Measurements from ENCODE around the gene TBX4.
A peak's percentile ranks its signal among the peaks of the same experiment; 100 is the strongest.

The TBX4 gene

DNA sequence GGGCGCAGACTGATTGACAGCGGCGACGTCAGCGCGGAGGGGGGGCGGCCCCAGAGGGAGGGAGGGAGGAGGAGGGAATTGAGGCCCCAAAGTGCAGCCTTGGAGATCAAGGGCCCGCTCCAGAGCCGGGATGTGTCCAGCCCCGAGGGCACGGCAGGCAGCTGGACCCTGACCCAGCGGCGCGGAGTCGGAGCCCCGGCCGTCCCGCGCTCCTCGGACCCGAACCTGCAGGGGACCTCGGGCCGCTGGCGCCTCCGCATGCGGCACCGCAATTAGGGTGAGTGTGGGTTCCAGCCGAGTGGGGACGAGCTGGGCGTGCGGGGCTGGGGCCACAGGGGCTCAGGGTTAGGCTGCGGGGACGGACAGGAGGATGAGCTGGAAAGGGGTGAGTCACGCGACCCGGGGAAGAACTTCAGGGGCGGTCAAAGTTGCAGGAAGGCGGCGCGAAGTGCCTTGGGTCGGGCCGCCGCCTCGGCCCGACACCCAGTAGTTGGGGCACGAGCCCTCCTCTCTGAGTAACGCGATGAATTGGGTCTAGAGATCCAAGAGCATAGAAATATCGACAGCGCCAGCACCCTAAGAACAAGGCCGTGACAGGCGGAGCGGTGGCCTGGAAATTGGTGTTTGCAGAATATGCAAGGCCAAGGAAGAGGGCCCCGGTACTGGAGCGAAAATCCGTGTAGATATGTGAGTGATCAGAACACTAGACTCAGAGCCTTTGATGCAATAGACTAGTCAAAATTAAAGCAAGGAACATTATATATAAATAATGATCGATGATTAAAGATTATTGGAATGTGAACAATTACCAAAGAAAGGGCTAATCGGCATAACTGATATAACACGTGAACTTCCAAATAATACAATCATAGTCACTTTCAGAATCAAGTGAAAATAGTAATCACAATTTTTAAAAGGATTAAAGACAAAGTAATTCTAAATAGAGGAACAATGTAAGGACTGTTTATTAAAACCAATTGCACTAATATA lies at the start of gene TBX4:
Gene TBX4 (plus strand): TSS at position 122 of the 990 bp plus-strand sequence. CDS start 4,069 bp downstream, outside the sequence.
- DNase-seq, result no peak

DNA sequence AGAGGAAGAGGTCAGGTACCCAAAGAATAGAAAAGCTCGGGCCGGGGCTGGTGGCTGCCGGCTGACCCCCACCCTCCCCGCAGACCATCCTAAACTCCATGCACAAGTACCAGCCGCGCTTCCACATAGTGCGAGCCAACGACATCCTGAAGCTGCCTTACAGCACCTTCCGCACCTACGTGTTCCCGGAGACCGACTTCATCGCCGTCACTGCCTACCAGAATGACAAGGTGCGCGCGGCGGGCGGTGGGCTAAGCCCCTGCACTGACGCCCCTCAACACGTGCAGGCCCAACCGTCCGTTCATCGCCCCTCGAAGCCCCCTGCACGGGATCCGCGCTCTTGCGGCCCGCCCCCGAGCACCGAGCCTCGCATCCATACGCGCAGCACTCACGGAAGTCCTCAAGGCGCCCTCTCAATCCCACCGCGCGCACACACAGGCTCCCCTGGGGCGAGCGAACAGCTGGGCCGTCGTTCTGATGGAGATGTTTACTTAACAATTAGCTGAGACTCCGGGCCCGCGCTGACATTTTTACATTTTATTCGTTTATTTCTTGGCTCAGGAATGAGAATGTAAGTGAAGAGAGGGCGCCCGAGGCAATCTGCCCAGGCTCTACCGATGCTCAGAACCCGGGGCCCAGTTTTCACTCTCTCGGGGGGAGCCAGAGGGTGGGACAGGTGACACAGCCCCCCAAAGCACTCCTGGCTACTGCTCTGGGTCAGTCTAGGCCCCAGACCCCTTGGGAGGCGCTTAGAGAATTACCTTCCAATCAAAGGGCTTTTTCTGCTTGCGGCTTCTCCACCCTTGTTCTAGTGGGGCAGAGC lies 49.0 kb upstream of the TBX4 start:
- DNase-seq, result peak; percentile 48 to 77 (median 72)

DNA sequence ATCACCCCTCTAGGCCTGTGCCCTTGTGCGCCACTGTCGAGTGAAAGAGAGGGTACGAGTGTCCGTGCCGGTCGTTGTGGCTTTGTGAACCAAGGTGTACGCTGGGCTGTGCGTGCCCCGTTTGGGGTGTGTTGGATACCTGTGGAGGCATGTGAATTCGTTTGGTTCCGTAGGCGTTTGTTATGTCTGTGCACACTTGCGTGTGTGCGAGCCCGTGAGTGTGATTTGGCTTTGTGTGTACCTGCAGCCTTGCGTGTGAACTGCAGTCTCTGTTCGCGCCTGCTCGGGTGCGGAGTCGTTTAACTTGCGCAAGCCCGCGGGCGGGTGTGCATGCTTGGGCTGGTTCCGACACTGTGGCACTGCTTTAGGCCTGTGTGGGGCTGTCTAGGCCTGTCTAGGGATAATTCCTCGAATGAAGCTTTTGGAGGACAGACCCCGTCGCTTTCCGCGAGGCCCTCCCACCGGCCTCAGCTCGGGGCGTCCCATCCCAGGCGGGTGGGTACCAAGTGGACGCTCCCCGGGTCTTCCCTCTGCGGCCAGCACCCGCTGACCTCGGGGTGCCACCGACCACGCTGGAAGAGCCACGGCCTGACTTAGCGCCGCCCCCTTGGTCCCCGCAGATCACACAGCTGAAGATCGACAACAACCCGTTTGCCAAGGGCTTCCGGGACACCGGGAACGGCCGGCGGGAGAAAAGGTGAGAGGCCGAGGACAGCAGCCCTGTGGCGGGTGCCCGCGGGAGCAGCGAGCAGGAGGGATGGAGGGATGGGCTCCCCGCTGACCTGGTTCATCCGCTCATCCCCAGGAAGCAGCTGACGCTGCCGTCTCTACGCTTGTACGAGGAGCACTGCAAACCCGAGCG lies 48.2 kb upstream of the TBX4 start:
- DNase-seq, result no peak

DNA sequence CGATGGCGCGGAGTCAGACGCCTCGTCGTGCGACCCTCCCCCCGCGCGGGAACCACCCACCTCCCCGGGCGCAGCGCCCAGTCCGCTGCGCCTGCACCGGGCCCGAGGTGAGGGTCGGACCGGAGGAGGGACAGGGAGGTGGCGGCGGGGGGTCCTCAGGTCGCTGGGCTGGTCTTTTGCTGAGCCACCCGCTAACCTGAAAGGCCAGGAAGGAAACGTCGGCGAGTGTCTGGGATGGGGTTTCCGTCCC lies 47.6 kb upstream of the TBX4 start:
- no peak for DNase-seq

DNA sequence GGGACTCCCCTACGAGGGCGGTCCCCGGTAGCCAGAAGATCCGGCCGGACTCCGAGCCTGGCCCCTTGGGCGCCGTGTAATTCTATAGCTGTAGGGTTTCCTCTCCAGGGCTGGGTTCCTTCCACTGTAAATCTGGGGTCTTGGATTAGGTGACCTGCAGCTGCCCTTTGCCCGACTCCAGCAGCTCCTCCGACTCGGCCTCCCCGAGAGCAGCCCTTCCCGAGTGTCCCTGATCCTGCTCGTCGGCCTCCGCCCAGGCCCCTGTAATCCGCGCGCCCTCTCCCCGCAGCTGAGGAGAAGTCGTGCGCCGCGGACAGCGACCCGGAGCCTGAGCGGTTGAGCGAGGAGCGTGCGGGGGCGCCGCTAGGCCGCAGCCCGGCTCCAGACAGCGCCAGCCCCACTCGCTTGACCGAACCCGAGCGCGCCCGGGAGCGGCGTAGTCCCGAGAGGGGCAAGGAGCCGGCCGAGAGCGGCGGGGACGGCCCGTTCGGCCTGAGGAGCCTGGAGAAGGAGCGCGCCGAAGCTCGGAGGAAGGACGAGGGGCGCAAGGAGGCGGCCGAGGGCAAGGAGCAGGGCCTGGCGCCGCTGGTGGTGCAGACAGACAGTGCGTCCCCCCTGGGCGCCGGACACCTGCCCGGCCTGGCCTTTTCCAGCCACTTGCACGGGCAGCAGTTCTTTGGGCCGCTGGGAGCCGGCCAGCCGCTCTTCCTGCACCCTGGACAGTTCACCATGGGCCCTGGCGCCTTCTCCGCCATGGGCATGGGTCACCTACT lies 47.1 kb upstream of the TBX4 start:
- no peak for DNase-seq

DNA sequence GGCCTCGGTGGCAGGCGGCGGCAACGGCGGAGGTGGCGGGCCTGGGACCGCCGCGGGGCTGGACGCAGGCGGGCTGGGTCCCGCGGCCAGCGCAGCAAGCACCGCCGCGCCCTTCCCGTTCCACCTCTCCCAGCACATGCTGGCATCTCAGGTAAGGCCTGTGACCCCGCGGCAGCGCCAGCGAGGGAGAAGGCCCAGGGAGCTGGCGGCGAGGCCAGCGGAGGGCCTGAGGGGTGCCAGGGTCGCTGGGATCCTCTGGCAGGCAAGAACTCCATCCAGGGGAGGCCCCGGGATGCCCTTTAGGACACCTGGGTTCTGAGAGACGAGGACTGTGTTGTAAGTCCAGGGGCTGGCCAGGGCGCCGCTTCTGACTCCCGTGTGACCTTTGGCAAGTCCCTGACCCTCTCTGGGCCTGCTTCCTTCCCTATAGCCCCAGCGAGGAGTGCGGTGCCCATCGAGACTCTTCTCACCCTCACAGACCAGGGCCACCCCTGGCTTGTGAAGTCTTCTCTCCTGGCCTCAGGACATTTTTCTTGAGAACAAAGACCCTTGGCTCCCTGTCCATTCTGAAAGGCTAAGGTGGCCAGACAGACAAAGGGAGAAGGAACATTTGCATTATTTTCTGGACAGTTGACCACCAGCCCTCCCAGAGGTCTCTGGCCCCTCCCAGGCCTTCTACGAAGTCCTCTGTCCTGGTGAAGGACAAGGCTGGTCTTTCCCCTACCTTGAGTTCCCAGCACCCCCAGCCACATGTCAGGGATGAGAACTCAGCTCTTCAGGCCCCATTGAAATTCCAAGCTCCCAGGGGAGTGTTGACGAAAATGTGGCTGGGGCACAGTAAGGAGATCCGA lies 46.3 kb upstream of the TBX4 start:
- no peak for DNase-seq

DNA sequence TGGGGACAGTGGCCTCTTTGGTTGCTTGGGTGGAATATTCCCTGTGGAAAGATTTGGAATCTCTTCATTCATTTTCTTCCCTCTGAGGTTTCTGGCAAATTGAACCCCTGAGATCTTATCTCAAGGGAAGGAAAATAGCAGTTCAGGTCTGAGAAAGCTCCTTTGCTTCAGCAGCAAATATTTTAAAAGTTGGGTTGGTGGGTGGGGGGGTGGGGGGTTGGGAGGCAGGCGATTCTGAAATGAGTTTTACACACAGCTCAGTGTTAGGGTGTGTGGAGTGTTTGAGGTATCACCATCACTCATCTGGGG lies 45.7 kb upstream of the TBX4 start:
- DNase-seq, result no peak

DNA sequence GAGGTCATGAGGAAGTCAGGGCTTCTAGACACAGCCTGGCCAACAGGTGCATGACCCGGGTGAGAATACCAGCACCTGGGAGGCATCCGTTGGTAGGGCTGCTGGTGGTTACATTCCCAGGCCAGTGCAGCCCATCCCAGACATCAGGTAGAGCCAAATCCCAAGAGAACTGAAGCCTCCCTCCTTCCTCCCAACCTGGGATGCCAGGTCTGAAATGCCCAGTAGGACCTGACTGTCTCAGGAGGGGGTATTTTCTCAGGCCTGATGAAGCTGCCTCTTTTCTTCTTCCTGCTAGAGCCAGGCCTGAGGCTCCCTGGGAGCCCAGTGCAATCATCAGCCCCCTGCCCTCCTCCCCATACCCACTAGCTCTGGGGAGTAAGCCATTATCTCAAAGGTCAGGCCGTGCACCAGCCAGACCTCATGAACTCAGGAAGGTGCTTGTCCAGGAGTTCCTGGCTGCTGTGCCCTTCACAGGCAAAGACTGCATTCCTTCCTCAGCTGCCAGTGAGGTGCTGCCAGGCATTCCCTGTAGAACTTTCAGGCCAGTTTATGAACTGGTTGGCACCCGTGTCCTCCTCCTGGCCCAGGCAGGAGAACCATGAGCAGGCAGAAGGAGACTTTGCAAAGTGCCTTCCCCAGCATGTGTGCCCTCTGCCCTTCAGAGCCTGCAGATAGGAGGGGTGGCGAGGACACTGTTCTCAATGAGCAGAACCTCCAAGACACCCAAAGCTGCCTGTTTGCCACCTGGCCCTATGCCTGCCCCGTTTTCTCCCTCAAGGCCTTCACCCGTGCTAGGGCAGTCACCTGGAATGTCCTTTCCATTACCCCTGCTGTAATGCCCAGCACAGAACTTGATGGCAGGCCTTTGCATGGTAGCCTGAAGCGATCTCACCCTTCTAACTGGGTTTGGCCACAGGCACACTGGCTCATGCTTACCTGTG lies 45.0 kb upstream of the TBX4 start:
- DNase-seq, result no peak

DNA sequence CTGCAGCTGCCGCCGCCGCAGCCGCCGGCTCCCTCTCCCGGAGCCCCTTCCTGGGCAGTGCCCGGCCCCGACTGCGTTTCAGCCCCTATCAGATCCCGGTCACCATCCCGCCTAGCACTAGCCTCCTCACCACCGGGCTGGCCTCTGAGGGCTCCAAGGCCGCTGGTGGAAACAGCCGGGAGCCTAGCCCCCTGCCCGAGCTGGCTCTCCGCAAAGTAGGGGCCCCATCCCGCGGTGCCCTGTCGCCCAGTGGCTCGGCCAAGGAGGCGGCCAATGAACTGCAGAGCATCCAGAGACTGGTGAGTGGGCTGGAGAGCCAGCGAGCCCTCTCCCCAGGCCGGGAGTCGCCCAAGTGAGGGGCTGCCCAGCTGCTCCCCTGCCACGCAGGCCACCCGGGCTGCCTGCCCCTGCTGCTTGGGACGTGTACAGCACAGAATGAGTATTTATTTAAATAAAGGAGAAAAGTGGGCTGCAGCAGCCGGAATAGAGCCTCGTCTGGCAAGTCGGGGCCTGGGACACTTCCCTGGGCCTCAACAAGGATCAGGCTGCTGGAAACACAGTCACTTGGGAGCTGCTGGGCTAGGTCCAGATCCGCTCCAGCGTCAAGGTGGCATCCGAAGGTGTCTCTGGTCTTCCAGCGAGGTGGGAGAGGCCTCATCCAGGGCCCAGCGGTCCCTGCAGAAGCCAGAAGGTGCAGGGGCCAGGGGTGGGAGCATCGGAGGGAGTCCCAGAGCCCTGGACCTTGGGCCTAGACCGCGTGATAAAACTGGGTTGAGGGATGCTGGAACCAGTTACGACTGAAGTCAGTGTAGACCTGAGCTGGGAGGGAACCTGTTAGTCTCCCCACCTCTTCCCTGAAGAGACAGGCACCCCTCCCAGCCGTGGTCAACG lies 43.8 kb upstream of the TBX4 start:
- no peak for DNase-seq

DNA sequence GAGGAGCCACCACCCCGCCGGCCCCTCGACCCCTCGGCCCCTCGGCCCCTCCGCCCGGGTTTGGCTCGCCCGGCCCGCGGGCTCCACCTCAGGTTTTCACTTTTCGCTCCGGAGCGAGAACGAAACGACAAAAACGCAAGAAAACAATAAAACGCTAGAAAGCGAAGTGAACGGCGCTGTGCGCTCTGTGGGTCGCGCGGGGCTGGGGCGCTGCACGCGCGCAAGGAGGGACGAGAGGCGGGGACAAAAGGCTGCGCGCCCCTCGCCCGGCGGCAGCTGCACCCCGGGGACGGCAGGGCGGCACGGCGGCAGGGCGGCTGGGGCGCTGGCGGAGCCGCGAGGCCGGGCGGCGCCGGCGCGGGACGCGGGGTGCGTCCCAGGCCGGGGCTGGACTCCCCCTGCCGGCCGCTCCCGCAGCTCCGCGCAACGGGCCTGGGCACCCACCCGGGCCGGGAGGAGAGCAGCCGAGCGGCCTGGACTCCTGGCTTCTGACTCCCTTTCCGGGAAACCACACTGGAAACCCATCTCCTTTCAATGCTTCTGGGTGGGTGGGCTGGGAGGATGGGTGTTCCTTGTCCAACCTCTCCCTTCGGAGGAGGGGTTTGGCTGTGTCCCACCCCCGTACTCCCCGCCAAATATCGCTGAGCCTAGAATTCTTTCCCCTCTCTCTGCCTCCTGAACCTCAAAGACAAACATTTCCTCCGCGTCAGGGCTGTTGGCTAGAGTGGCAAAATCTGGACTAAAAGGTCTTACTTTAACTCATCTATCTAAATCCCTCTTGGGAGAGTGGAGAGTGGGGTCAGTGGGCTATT lies 42.7 kb upstream of the TBX4 start:
- peak in 2 of 3 experiments; percentile 30 to 39 for DNase-seq

DNA sequence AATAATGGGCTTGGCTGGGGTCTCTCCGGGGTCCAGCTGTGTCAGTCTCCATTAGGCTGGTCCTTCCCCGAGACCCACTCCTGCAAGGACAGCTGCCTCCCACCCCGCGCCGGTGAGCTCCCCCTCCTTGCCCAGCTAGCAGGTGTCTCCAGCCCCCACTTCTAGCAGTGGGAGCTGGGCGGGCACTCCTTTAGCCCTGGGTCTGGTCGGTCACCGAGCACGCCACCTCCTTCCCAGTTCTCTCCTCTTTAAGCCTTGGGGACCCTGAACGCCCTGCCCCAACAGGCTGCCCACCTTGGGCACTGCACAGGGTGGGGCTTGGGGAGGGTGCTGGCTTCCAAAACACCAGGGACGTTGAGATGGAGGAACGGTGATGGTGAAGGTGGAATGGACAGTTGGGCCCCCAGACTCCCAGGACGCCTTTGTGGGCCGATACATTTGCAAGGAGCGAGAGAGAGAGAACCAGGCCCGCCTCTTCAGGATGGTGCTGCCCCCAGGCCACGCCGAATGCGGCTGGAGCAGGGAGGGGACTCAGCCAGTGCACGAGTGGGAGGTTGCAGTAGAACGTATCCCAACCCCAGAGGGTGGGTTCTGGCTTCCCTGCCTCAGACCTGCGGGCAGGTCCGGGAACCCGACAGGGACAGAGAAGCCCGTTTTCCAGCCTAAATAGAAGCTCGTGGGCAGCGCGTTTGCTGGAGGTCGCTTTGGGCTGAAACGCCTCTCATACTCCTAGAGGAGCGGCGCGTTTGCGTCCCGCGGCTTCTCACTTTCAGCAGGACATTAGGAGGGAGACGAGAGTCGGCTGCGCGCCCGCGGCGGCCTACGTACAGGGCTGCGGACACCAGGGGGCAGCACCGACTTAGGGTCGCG lies 41.8 kb upstream of the TBX4 start:
- DNase-seq, result peak in 1 of 3 experiments; percentile 27

DNA sequence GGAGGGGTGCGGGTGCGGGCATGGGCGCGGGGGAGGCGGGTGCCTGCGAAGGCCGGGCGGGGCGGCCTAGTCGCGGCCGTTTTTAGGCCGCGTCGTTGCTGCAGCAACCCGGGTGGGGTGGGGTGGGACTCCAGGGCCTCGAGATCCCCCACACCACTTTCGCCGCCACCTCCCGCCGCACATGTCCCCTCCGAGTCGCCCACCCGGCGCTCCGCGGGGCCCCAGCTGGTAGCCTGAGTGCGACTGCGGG lies 41.3 kb upstream of the TBX4 start:
- no peak for DNase-seq

DNA sequence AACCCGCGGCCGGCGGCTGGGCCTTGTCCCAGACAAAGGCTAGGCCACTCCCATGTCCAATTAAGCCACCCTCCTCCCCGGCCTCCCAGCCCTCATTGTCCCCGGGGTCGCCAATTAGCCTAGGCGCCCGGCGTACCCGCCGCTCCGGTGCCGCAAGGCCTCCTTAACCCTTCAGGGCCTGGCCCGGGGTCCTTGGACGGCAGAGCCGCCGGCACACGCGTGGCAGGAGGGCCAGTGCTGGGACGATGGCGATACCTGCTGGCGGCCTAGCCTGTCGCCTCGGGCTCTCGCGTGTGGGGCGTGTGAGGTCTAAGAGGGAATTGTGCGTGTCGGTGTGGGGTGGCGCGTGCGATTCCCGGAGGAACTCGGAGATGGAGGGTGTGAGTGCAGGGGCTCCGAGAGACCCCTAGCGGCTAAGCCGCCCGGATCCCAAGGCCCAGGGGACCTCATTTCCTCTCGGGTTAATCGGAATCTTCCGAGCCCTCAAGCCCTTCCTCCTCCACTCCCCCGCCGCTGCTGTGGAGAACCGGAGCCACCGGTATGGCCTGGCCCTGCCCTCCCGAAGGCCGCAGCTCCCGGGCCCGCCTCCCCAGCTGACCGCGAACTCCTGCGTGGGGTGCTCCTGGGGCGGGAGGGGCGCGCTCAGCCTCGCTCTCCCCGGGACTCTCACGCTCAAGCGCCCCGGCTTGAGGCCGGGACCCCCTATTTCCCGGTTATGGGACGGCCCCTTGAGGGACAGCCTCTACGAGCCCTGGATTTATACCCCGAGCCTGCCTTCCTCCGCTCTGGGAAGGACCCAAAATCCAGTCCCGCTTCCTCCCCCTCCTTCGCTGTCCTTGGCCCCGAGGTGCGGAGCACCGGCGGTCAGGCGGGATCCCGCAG lies 40.7 kb upstream of the TBX4 start:
- peak; percentile 29 to 78 (median 75) for DNase-seq

DNA sequence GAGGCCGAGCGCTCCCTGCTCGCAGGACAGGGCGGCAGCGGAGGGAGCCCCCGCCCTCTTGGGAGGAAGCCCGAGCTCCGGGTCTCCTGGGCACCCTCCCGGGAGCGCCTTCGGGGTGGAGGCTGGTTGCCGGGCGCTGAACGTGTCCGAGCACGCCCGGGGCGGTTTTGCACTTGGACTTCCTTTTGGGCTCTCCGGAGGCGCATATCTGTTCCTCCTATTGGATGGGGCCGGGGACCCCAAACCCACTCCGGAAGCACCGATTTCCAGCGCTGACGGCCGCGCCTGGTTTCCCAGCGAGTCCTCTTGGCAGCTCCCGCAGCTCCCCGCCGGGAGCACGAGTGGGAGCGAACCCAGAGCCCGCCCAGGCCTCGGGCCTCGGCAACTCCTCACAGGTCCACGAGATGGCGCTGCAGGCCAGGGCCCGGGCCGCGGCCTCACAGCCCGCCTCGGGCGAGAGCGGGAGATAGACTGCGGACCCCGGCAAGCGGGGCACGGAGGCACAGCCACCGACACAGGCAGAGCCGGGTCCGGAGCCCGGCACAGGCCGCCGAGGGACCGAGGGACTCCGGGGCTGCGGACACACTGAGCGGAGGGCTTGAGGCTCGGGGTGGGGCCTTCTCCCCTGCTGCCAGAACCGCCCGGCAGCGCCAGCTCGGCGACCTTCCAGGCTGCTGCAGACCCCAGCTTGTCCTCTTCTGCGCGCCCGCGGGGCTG lies 39.9 kb upstream of the TBX4 start:
- peak; percentile 79 to 95 (median 94) for DNase-seq

DNA sequence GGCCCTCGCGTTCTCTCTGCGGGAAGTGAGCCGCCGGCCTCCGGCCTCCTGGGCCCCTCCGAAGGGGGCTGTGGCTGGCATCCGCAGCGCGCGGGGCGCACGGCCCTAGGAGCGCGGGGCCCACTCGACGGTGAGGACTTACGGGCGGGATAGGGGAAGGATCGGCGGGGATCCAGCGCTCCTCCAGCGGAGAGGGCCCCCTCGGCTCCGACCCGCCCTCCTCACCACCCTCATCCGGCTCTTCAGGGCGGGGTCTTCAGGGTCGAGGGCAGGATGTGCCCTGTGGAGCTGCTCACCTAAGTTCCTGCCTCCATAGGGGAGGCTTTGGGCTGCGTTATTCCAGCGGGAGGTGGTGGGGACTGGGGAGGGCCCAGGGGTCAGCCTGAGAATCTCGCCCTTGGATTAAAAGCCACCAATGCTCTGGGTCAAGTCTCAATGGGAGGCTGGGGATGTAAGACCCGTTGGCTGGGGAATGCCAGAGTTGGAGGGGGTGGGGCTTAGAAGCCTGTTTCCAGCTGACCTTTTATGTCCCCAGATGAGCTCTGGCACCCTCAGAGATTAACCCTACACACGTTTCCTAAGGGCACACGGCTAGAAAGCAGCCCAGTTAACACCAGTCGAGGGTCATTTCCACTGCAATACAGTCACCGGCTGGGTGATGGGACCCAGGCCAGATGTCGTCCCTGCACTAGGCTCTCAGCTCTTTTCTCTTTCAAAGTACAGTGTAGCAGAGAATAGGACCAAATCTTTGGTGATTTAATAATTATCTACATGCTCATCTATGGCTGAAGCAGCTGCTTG lies 39.2 kb upstream of the TBX4 start:
- peak in 2 of 3 experiments; percentile 64 to 68 for DNase-seq
